Gastrocnemius medialis (tissue), 4 donors: ENCODE results near the gene NLRP9. TPM values are rescaled to one million over a fixed set of nuclear protein-coding genes. Genes with fewer than 3 reads are reported as not detected.
"Not testable (repeated sequence)": the region's sequence is repeated elsewhere in the genome, so short reads cannot be mapped to it uniquely, and the experiment has no call there.

Experiments used
- ATAC-seq, 2 donors: fragments of 150-250 bp; one replicate each; pipeline ENCODE4 v1.9.1; 2016
- DNase-seq, 2 donors: peaks; one replicate each; pipeline ENCODE4 v3.0.0-alpha.2; 2019
- H3K27ac ChIP-seq, 4 donors: fragments of 200-600 bp; sonication (generic); 1 replicate in 1 of 4; 2 replicates in 3 of 4; pipeline ENCODE4 v1.5.1; 2016 to 2018; ENCODE audit warnings: mild to moderate bottlenecking in 2 of 4, moderate library complexity in 1 of 4
- H3K27me3 ChIP-seq, 3 donors: fragments of 200-600 bp; sonication (generic) in 2 of 3; 1 replicate in 1 of 3; 2 replicates in 2 of 3; pipeline versions ENCODE4 v1.5.1 to v1.6.0; 2016 to 2019; ENCODE audit warnings: mild to moderate bottlenecking in 1 of 3, moderate library complexity in 1 of 3
- H3K36me3 ChIP-seq, 2 donors: fragments of 200-600 bp; sonication (generic) in 1 of 2; one replicate each; pipeline ENCODE4 v1.5.1; 2017 to 2018
- H3K4me1 ChIP-seq, 2 donors: fragments of 200-600 bp; sonication (generic) in 1 of 2; one replicate each; pipeline ENCODE4 v1.5.1; 2016 to 2017; ENCODE audit warnings: mild to moderate bottlenecking in 2 of 2
- H3K4me3 ChIP-seq, 4 donors: fragments of 200-600 bp; sonication (generic) in 3 of 4; 1 replicate in 1 of 4; 2 replicates in 3 of 4; pipeline ENCODE4 v1.5.1; 2016 to 2019; ENCODE audit warnings: mild to moderate bottlenecking in 2 of 4
- H3K9me3 ChIP-seq, 3 donors: fragments of 200-600 bp; sonication (generic) in 2 of 3; 1 replicate in 1 of 3; 2 replicates in 2 of 3; pipeline ENCODE4 v1.5.1; 2016 to 2019
- POLR2A ChIP-seq, 2 donors: fragments of 450-650 bp; IDR thresholded peaks; one replicate each; pipeline ENCODE4 v1.6.1; 2017; ENCODE audit warnings: antibody characterized with exemption in 2 of 2, mild to moderate bottlenecking in 2 of 2, moderate library complexity in 2 of 2
- in situ Hi-C, 4 donors: fragments of 200-750 bp; cut with MboI; loops; one replicate each; pipeline versions ENCODE4 v1.15.0 to v1.8.0; 2017; ENCODE audit warnings: low sequenced_read_pairs in 4 of 4
- intact Hi-C: fragments of 100-400 bp; cut with DNase I; formaldehyde crosslinking; loops from one replicate; pipeline ENCODE4 v1.15.1; 2023; ENCODE audit warnings: low total_unique reads
- total RNA-seq, 4 donors: library from RNA; depleted of rRNA; stranded (reverse); fragments of >200 nt; gene quantifications; one replicate each; pipeline versions ENCODE4 v1.1.0 to v1.2.3, GENCODE V29; 2016
- TF ChIP-seq, protein P1 (sequence below), 5 experiments: fragments of 450-650 bp in 3 of 5; fragments of 200-600 bp in 2 of 5; sonication (generic) in 2 of 5; IDR thresholded peaks in 4 of 5; conservative IDR thresholded peaks in 1 of 5; 1 replicate in 4 of 5; 2 replicates in 1 of 5; pipeline ENCODE4 v1.5.1; 2016 to 2019; ENCODE audit warnings: antibody characterized with exemption in 5 of 5, mild to moderate bottlenecking in 3 of 5, moderate library complexity in 3 of 5

The NLRP9 gene
- total RNA-seq, 4 donors from 2014 or later: not detected

DNA sequence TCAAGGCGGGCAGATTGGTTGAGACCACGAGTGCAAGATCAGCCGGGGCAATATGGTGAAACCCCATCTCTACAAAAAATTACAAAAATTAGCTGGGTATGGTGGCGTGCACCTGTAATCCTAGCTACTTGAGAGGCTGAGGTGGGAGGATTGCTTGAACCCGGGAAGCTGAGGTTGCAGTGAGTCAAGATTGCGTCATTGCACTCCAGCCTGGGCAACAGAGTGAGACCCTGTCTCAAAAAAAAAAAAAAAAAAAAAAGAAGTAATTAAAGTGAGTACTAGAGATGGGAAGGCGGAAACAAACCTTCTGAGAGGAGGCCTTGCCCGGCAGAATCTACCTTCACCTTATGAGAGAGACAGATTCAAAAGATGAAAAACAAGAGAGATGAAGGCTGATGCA lies 14.7 kb downstream of the NLRP9 start:
- intact Hi-C loops (no loop called here), in situ Hi-C loops (no loop called here)
- TF ChIP-seq, protein P1, sequence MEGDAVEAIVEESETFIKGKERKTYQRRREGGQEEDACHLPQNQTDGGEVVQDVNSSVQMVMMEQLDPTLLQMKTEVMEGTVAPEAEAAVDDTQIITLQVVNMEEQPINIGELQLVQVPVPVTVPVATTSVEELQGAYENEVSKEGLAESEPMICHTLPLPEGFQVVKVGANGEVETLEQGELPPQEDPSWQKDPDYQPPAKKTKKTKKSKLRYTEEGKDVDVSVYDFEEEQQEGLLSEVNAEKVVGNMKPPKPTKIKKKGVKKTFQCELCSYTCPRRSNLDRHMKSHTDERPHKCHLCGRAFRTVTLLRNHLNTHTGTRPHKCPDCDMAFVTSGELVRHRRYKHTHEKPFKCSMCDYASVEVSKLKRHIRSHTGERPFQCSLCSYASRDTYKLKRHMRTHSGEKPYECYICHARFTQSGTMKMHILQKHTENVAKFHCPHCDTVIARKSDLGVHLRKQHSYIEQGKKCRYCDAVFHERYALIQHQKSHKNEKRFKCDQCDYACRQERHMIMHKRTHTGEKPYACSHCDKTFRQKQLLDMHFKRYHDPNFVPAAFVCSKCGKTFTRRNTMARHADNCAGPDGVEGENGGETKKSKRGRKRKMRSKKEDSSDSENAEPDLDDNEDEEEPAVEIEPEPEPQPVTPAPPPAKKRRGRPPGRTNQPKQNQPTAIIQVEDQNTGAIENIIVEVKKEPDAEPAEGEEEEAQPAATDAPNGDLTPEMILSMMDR (IDR thresholded peaks at IDR 0.05 in 4 of 5, conservative IDR thresholded peaks at IDR 0.05 in 1 of 5): no peak
- no peak for TF ChIP-seq POLR2A (IDR thresholded peaks at IDR 0.05)
- Histone ChIP-seq H3K27me3 (peaks cover 0 to 13% (median 2%) of the 10 kb centered on the region in 3 donors), H3K36me3 (no peaks in the 10 kb centered on the region), H3K4me1 (no peaks in the 10 kb centered on the region), H3K27ac (no peak overlapping the region), H3K9me3 (no peaks in the 10 kb centered on the region), H3K4me3 (no peak overlapping the region)
- ATAC-seq (no peak), DNase-seq (no peak)

DNA sequence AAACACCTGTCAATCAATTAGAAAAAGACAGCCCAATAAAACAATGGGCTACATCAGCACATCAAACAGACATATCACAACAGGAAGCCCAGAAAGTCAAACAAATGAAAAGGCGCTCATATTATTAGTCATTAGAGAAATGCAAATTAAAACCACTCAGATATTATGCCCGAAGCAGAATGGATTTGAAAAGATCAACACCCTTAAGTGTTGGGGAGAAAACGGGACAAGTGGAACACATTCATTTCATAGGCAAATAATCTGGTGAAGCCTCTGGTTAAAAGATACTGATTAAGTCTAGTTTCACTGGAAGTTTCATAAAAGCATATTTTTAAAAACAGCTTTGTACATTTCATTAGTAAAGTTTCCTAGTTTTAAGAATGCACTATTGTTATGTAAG lies 17.4 kb downstream of the NLRP9 start:
- DNase-seq: no peak
- intact Hi-C loops: no loop called here
- no peaks in the 10 kb centered on the region for H3K36me3 ChIP-seq
- no peaks in the 10 kb centered on the region for H3K4me1 ChIP-seq
- in situ Hi-C loops: no loop called here
- H3K9me3 ChIP-seq: no peaks in the 10 kb centered on the region
- no peak overlapping the region for H3K4me3 ChIP-seq
- TF ChIP-seq, protein P1 (IDR thresholded peaks at IDR 0.05 in 4 of 5, conservative IDR thresholded peaks at IDR 0.05 in 1 of 5): no peak
- TF ChIP-seq POLR2A (IDR thresholded peaks at IDR 0.05): no peak
- peaks cover 0 to 24% (median 2%) of the 10 kb centered on the region in 3 donors for H3K27me3 ChIP-seq
- ATAC-seq: no peak
- no peak overlapping the region for H3K27ac ChIP-seq

DNA sequence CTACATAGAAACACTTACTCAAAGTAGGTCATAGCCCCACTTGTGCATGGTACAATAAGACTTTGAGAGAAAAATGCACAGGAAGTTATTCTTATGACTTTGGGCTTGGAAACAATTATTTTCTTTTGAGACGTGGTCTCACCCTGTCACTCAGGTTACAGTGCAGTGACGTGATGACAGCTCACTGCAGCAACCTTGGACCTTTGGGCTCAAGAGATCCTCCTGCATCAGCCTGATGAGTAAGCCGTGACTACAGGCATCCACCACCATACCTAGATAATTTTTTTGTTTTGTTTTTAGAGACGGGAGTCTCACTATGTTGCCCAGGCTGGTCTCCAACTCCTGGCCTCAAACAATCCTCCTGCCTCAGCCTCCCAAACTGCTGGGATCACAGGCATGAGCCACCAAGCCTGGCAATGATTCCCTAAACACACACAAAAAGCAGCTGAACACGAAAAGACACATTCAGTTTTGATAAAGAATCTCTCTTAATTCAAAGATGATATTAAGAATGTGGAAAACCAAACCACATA lies 17.9 kb downstream of the NLRP9 start:
- H3K36me3 ChIP-seq: no peaks in the 10 kb centered on the region
- no peak overlapping the region for H3K27ac ChIP-seq
- in situ Hi-C loops: no loop called here
- peaks cover 0 to 24% (median 7%) of the 10 kb centered on the region in 3 donors for H3K27me3 ChIP-seq
- intact Hi-C loops: no loop called here
- H3K4me1 ChIP-seq: no peaks in the 10 kb centered on the region
- ATAC-seq: no peak
- H3K9me3 ChIP-seq: no peaks in the 10 kb centered on the region
- H3K4me3 ChIP-seq: no peak overlapping the region
- no peak for DNase-seq
- no peak for TF ChIP-seq POLR2A (IDR thresholded peaks at IDR 0.05)
- TF ChIP-seq, protein P1 (IDR thresholded peaks at IDR 0.05 in 4 of 5, conservative IDR thresholded peaks at IDR 0.05 in 1 of 5): no peak

DNA sequence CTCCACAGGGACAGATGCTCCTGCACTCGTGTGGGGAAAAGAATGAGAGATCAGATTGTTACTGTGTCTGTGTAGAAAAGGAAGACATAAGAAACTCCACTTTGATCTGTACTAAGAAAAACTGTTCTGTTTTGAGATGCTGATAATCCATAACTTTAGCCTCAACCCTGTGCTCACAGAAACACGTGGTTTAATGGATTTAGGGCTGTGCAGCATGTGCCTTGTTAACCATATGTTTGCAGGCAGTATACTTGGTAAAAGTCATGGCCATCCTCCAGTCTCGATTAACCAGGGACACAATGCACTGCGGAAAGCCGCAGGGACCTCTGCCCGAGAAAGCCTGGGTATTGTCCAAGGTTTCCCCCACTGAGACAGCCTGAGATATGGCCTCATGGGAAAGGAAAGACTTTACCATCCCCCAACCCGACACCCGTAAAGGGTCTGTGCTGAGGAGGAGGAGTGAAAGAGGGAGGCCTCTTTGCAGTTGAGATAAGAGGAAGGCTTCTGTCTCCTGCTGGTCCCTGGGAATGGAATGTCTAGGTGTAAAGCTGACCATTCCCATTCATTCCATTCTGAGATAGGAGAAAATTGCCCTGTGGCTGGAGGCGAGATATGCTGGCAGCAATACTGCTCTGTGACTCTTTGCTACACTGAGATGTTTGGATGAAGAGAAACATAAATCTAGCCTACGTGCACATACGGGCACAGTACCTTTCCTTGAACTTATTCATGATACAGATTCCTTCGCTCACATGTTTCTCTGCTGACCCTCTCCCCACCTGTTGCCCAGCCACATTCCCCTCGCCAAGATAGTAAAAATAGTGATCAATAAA lies 20.1 kb downstream of the NLRP9 start:
- H3K9me3 ChIP-seq, H3K4me3 ChIP-seq, intact Hi-C loops, DNase-seq, H3K36me3 ChIP-seq, in situ Hi-C loops, ATAC-seq, H3K4me1 ChIP-seq, H3K27ac ChIP-seq: not testable (repeated sequence)
- H3K27me3 ChIP-seq: peaks cover 4 to 31% (median 14%) of the 10 kb centered on the region in 3 donors

DNA sequence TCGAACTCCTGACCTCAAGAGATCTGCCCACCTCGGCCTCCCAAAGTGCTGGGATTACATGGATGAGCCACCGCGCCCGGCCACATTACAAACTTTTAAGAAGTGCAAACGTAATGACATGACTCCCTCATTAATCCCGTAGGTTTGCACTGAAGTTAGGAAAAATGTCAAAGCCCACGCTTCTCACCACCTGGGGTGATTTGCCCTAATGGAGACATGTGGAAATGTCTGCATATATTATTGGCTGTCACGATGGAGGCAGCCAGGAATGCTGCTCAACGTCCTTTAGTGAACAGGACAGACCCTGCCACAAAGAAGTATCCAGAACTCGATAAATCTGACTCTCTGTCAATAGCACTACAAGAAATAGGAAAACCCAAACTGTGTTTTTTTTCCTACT lies 21.0 kb downstream of the NLRP9 start:
- Histone ChIP-seq H3K36me3 (no peaks in the 10 kb centered on the region), H3K4me1 (no peaks in the 10 kb centered on the region), H3K9me3 (no peaks in the 10 kb centered on the region), H3K4me3 (no peak overlapping the region), H3K27ac (no peak overlapping the region), H3K27me3 (peaks cover 4 to 31% (median 14%) of the 10 kb centered on the region in 3 donors)
- intact Hi-C loops: no loop called here
- DNase-seq: no peak
- TF ChIP-seq POLR2A (IDR thresholded peaks at IDR 0.05): no peak
- TF ChIP-seq, protein P1 (IDR thresholded peaks at IDR 0.05 in 4 of 5, conservative IDR thresholded peaks at IDR 0.05 in 1 of 5): no peak
- in situ Hi-C loops: no loop called here
- no peak for ATAC-seq
